ENCODE measurements around the gene WDR33.
A peak's percentile ranks its signal among the peaks of the same experiment; 100 is the strongest.
"Not testable (repeated sequence)": the region's sequence is repeated elsewhere in the genome, so short reads cannot be mapped to it uniquely, and the experiment has no call there.

The WDR33 gene

DNA sequence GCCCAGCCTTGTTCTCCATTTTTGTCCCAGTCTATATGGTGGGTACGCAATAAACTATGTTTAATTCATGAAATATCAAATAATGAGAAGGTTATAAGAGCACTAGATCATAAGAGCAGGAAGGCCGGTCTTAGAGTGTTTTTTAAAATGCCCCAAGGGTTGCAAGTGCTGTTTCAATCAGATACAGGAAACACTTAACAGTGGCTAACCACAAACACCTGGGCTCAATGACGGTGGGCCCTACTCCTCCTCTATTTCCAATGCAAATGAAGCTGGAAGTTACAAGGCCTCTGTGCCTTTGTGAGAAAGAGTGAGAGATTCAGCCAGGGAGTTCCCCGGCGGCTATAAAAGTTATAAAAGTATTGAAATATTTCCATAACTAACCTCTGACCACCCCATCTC is 18.9 kb upstream of the WDR33 start:
- TF ChIP-seq, protein P1, sequence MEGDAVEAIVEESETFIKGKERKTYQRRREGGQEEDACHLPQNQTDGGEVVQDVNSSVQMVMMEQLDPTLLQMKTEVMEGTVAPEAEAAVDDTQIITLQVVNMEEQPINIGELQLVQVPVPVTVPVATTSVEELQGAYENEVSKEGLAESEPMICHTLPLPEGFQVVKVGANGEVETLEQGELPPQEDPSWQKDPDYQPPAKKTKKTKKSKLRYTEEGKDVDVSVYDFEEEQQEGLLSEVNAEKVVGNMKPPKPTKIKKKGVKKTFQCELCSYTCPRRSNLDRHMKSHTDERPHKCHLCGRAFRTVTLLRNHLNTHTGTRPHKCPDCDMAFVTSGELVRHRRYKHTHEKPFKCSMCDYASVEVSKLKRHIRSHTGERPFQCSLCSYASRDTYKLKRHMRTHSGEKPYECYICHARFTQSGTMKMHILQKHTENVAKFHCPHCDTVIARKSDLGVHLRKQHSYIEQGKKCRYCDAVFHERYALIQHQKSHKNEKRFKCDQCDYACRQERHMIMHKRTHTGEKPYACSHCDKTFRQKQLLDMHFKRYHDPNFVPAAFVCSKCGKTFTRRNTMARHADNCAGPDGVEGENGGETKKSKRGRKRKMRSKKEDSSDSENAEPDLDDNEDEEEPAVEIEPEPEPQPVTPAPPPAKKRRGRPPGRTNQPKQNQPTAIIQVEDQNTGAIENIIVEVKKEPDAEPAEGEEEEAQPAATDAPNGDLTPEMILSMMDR (IDR thresholded peaks at IDR 0.05; ENCODE audit: extremely low read depth, insufficient read depth, missing control alignments), result no peak
- peak; percentile 85 for DNase-seq (ENCODE audit: low spot score)
- in situ Hi-C loops (cut with MboI; ENCODE audit: low pct_unique_long_range_greater_than_20kb, low sequenced_read_pairs, unreplicated experiment), result no loop called here

DNA sequence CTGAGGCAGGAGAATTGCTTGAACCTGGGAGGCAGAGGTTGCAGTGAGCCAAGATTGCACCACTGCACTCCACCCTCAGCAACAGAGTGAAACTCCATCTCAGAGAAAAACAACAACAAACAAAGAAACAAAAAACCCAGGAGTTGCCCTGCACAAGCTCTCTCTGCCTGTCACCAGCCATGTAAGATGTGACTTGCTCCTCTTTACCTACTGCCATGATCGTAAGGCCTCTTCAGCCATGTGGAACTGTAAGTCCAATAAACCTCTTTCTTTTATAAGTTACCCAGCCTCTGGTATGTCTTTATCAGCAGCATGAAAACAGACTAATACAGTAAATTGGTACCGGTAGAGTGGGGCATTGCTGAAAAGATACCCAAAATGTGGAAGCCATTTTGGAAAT is 15.7 kb upstream of the WDR33 start:
- in situ Hi-C loops (cut with MboI; ENCODE audit: low pct_unique_long_range_greater_than_20kb, low sequenced_read_pairs, unreplicated experiment); DNase-seq (ENCODE audit: low spot score): not testable (repeated sequence)

DNA sequence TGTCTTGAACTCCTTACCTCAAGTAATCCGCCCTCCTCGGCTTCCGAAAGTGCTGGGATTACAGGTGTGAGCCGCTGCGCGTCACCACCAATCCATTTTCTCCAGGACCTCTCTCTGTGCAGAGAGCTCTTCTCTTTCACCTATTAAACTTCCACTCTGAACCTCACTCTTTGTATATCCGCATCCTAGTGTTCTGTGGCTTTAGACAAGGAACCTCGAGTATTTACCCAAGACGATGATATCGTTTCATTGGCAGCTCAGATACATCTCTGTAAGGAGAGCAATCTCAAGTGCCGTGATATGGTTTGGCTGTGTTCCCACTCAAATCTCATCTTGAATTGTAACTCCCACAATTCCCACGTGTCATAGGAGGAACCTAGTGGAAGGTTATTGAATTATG is 15.1 kb upstream of the WDR33 start:
- in situ Hi-C loops (cut with MboI; ENCODE audit: low pct_unique_long_range_greater_than_20kb, low sequenced_read_pairs, unreplicated experiment), result no loop called here
- DNase-seq (ENCODE audit: low spot score), result no peak
- TF ChIP-seq, protein P1 (IDR thresholded peaks at IDR 0.05; ENCODE audit: extremely low read depth, insufficient read depth, missing control alignments), result no peak

DNA sequence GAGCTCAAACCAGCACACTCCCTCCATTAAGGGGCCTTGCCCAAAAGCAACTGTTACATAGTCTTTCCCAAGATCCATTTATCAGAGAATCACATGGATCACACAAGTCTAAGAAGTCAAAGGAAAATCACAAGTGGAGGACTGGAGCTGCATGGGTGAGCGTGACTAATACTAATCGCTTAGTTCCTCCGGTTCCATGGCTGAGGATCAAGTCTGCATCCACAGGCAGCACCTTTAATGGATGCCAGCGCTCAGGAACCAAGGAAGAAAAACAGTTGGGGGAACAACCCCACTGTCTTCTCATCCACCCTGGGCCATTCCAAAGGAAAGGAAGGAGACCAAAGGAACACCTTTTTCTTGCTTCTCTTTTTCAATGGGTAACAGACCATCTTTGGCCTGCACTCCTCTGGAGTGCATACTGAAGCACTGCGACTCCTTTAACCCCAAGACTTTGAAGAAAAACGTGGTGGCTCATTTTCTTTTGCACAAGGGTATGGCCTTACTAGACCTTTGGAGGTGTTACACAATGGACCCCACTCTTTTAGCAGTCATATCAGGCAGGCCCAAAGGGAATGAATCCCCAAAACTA is 9.2 kb upstream of the WDR33 start:
- TF ChIP-seq, protein P1 (IDR thresholded peaks at IDR 0.05; ENCODE audit: extremely low read depth, insufficient read depth, missing control alignments), result no peak
- in situ Hi-C loops (cut with MboI; ENCODE audit: low pct_unique_long_range_greater_than_20kb, low sequenced_read_pairs, unreplicated experiment), result no loop called here
- no peak for DNase-seq (ENCODE audit: low spot score)

DNA sequence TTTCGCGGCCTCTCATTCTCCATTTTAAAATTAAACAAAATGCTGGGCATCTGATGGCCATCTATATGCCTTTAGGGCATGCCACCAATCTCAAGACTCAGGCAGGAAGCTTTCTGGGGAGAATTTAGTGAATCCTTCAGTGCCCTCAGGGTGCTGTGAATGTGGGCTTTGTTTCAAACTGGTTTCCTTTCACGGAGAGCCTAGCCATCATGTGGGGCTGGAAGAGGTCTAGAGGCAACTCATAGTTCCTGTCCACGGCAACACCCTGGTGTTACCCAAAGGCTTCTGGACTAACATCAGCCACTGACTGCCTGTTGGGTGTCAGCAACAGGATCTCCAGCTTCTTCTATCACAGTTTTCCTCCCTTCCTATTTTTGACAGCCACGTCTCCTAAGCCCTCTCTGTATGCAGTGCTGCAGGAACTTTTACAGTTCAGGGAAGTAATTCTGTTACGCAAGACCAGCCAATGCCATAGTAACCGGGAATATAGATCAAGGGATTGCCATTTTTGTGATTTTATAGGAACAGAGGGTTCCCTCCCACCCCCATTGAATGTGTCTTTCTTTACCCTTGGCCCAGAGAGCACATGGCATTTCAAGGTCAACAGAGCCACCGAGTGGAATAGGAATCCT is 7.9 kb upstream of the WDR33 start:
- in situ Hi-C loops (cut with MboI; ENCODE audit: low pct_unique_long_range_greater_than_20kb, low sequenced_read_pairs, unreplicated experiment), result no loop called here

DNA sequence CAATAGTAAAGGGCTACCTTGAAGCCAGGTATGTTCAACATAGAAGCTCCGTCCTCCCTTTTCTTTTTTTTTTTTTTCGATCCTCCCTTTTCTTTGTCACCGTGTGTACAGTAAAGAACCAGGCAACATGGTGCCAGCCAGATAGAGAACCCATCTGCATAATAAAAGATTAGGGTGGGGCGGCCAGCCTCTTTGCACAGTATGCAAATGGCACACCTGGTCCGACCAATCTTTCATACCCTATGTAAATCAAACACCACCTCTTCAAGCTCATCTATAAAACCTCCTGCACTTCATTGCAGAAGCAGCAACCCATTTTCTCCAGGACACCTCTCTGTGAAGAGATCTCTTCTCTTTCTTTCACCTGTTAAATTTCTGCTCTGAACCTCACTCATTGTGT is 7.3 kb upstream of the WDR33 start:
- TF ChIP-seq, protein P1 (IDR thresholded peaks at IDR 0.05; ENCODE audit: extremely low read depth, insufficient read depth, missing control alignments), result no peak
- in situ Hi-C loops (cut with MboI; ENCODE audit: low pct_unique_long_range_greater_than_20kb, low sequenced_read_pairs, unreplicated experiment), result no loop called here
- no peak for DNase-seq (ENCODE audit: low spot score)

More for the DNA sequence above, 7.9 kb upstream of the WDR33 start:
- TF ChIP-seq, protein P1 (IDR thresholded peaks at IDR 0.05; ENCODE audit: extremely low read depth, insufficient read depth, missing control alignments), result no peak
- no peak for DNase-seq (ENCODE audit: low spot score)

DNA sequence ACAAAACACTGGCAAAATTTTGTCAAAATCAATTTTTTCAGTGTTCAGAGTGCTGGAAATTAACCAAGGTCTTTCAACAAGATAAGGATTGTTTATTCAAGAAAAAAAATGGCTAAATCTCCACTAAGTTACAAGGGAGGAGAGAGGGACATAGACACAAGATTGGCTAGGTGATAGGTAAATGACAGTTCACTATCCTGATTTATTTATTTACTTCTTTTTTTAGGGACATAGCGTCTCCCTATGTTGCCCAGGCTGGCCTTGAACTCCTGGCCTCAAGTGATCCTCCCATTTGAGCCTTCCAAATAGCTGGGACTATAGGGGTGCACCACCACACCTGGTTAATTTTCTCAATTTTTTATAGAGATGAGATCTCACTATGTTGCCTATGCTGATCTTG is 3.7 kb upstream of the WDR33 start:
- TF ChIP-seq, protein P1 (IDR thresholded peaks at IDR 0.05; ENCODE audit: extremely low read depth, insufficient read depth, missing control alignments), result no peak
- in situ Hi-C loops (cut with MboI; ENCODE audit: low pct_unique_long_range_greater_than_20kb, low sequenced_read_pairs, unreplicated experiment), result no loop called here
- no peak for DNase-seq (ENCODE audit: low spot score)

DNA sequence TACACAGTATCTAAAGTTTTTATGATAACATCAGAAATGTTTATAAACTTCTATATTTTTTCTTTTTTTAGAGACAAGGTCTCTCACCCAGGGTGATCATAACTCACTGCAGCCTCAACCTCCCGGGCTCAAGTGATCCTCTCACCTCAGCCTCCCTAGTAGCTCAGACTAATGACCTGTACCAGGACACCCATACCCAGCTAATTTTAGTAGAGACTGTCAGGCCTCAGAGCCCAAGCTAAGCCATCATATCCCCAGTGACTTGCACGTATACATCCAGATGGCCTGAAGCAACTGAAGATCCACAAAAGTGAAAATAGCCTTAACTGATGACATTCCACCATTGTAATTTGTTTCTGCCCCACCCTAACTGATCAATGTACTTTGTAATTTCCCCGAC is 1.5 kb upstream of the WDR33 start:
- in situ Hi-C loops (cut with MboI; ENCODE audit: low pct_unique_long_range_greater_than_20kb, low sequenced_read_pairs, unreplicated experiment); DNase-seq (ENCODE audit: low spot score): not testable (repeated sequence)
